GM12878 (cell line): Measurements from ENCODE around the gene ATP6V1G2. TPM values are rescaled to one million over a fixed set of nuclear protein-coding genes. Genes with fewer than 3 reads are reported as not detected.

ENCODE experiments used
- BMI1 ChIP-seq: fragments of 450-650 bp; IDR thresholded peaks from 2 replicates; pipeline ENCODE4 v1.6.1; 2016; ENCODE audit warnings: mild to moderate bottlenecking, moderate library complexity, borderline replicate concordance
- CHD4 ChIP-seq: fragments of 200-600 bp; sonication (generic); IDR thresholded peaks from 2 replicates; pipeline ENCODE4 v1.6.1; 2016; ENCODE audit warnings: mild to moderate bottlenecking
- CREB1 ChIP-seq: IDR thresholded peaks from 2 replicates; pipeline ENCODE4 v1.6.1; 2012; ENCODE audit warnings: low read depth, mild to moderate bottlenecking, inconsistent platforms
- DPF2 ChIP-seq: fragments of 450-650 bp; IDR thresholded peaks from 2 replicates; pipeline ENCODE4 v1.6.1; 2017; ENCODE audit warnings: mild to moderate bottlenecking
- ELK1 ChIP-seq: IDR thresholded peaks from 2 replicates; pipeline ENCODE4 v1.6.1; 2012; ENCODE audit warnings: low read depth, low read length, improper control_type of control experiment
- FOS ChIP-seq: IDR thresholded peaks from 3 replicates; pipeline ENCODE4 v1.6.1; 2011; ENCODE audit warnings: borderline replicate concordance; ENCODE audit not compliant: insufficient read length; ENCODE audit errors: extremely low read depth
- GATAD2B ChIP-seq: fragments of 450-650 bp; conservative IDR thresholded peaks from 2 replicates; pipeline ENCODE4 v1.6.1; 2017; ENCODE audit warnings: low read depth, mild to moderate bottlenecking, moderate library complexity
- IRF4 ChIP-seq: IDR thresholded peaks from 2 replicates; pipeline ENCODE4 v1.6.1; 2011; ENCODE audit warnings: low read depth, low read length
- MXI1 ChIP-seq: fragments of 150-350 bp; IDR thresholded peaks from 2 replicates; pipeline ENCODE4 v1.6.1; 2011; ENCODE audit warnings: low read depth, mild to moderate bottlenecking, inconsistent platforms, low read length, improper control_type of control experiment
- NFYA ChIP-seq: IDR thresholded peaks from 2 replicates; pipeline ENCODE4 v1.6.1; 2011; ENCODE audit warnings: low read depth, mild to moderate bottlenecking, low read length, improper control_type of control experiment, borderline replicate concordance
- NFYB ChIP-seq: IDR thresholded peaks from 2 replicates; pipeline ENCODE4 v1.6.1; 2011; ENCODE audit warnings: low read depth, mild to moderate bottlenecking, low read length, improper control_type of control experiment, moderate library complexity; ENCODE audit not compliant: insufficient read depth
- PKNOX1 ChIP-seq: fragments of 450-650 bp; IDR thresholded peaks from 2 replicates; pipeline ENCODE4 v1.6.1; 2016; ENCODE audit warnings: mild to moderate bottlenecking
- POLR2AphosphoS2 ChIP-seq: IDR thresholded peaks from 2 replicates; pipeline ENCODE4 v1.6.1; 2011; ENCODE audit warnings: low read depth, mild to moderate bottlenecking, low read length, improper control_type of control experiment, moderate library complexity
- RB1 ChIP-seq: fragments of 450-650 bp; formaldehyde crosslinking; IDR thresholded peaks from 2 replicates; pipeline ENCODE4 v1.6.1; 2017; ENCODE audit warnings: mild to moderate bottlenecking, borderline replicate concordance
- SIN3A ChIP-seq: IDR thresholded peaks from 2 replicates; pipeline ENCODE4 v1.6.1; 2012; ENCODE audit warnings: low read depth, low read length, improper control_type of control experiment
- SMAD1 ChIP-seq: fragments of 450-650 bp; IDR thresholded peaks from 2 replicates; pipeline ENCODE4 v1.6.1; 2018; ENCODE audit warnings: mild to moderate bottlenecking, low read depth; ENCODE audit not compliant: partially characterized antibody
- SMC3 ChIP-seq: IDR thresholded peaks from 2 replicates; pipeline ENCODE4 v1.6.1; 2011; ENCODE audit warnings: low read length, improper control_type of control experiment, borderline replicate concordance
- SP1 ChIP-seq: IDR thresholded peaks from one replicate; pipeline ENCODE4 v1.6.1; 2011; ENCODE audit warnings: low read depth, low read length
- ZBTB4 ChIP-seq: fragments of 450-650 bp; formaldehyde crosslinking; IDR thresholded peaks from 2 replicates; pipeline ENCODE4 v1.4.0; 2022; ENCODE audit warnings: mild to moderate bottlenecking, moderate library complexity
- ZNF207 ChIP-seq: fragments of 450-650 bp; IDR thresholded peaks from 2 replicates; pipeline ENCODE4 v1.6.1; 2014; ENCODE audit warnings: antibody characterized with exemption, mild to moderate bottlenecking, borderline replicate concordance
- ZNF592 ChIP-seq: fragments of 450-650 bp; IDR thresholded peaks from 2 replicates; pipeline ENCODE4 v1.6.1; 2017; ENCODE audit warnings: mild to moderate bottlenecking, moderate library complexity
- ZNF622 ChIP-seq: fragments of 450-650 bp; IDR thresholded peaks from 2 replicates; pipeline ENCODE4 v1.6.1; 2017; ENCODE audit warnings: mild to moderate bottlenecking, inconsistent platforms
- polyA plus RNA-seq, 11 experiments: library from polyadenylated mRNA; depleted of rRNA in 4 of 11; unstranded in 6 of 11; stranded (reverse) in 5 of 11; fragments of >200 nt; fragmentation: Nextera tagmentation in 4 of 11; fragmentation: Illumina TruSeq in 1 of 11; extraction: Ambion mirVana in 4 of 11; extraction: Trizol in 1 of 11; gene quantifications; 1 replicate in 1 of 11; 2 replicates in 10 of 11; pipeline versions ENCODE4 v1.2.1 to v1.2.3, GENCODE V29; 2011 to 2016; ENCODE audit warnings: inconsistent platforms in 2 of 11, missing spikeins in 2 of 11, low read depth in 1 of 11
- total RNA-seq, 4 experiments: library from RNA; depleted of rRNA in 3 of 4; stranded (reverse); fragments of >200 nt in 3 of 4; fragmentation: Illumina TruSeq in 1 of 4; extraction: Trizol in 1 of 4; gene quantifications; 2 replicates each; pipeline versions ENCODE4 v1.2.1 to v1.2.3, GENCODE V29; 2013 to 2021

The ATP6V1G2 gene
- total and polyA plus RNA-seq, 10 of the 15 experiments (the other 5 are each of a cell fraction or from before 2014, with no cell fraction given), result 0.45 to 8.9 (median 2.8) TPM

- TF ChIP-seq ELK1 (no peak), SMC3 (no peak), ZNF207 (no peak), CREB1 (no peak), ZNF592 (no peak), RB1 (no peak), FOS (no peak), POLR2AphosphoS2 (no peak), IRF4 (peak; percentile 83), NFYA (no peak), ZNF622 (no peak), ZBTB4 (CRISPR knock-in tag) (no peak), GATAD2B (0 out of 2 replicates have a peak, but pooled peaks have one; percentile 34), PKNOX1 (peak; percentile 68), SIN3A (no peak), CHD4 (no peak), SMAD1 (no peak), SP1 (peak; percentile 57), NFYB (no peak), BMI1 (no peak), MXI1 (no peak), DPF2 (peak; percentile 85)
Observed at GRCh38 chr6:31568537-31568961, 22.1 kb upstream of the ATP6V1G2 start (continued).
